GM12878 (cell line): ENCODE data around the gene MILR1. TPM values are rescaled to one million over a fixed set of nuclear protein-coding genes. Genes with fewer than 3 reads are reported as not detected.
A peak's percentile ranks its signal among the peaks of the same experiment; 100 is the strongest.

ENCODE experiments used
- ATAC-seq: fragments of 200-7000 bp; cut with Tn5 transposase; 3 replicates; pipeline ENCODE4 v1.9.1; 2020; ENCODE audit warnings: mild to moderate bottlenecking, moderate library complexity
- BruUV-seq: library from RNA; stranded (reverse); fragments of 400-500 nt; replicated peaks from 2 replicates; lab custom pipeline; 2021; lab: Mats Ljungman, UMichigan
- CTCF ChIA-PET: fragments of 300-600 bp; sonication (Branson Sonifier 250); formaldehyde crosslinking; extraction: SDS; loops from one replicate; lab custom pipeline; 2021; ENCODE audit warnings: inconsistent platforms; lab: Yijun Ruan, JAX
- POLR2A ChIA-PET: fragments of 350-600 bp; formaldehyde crosslinking; extraction: SDS; loops from one replicate; lab custom pipeline; 2021; ENCODE audit warnings: inconsistent platforms; lab: Charles Lee
- RAD21 ChIA-PET: fragments of 300-600 bp; sonication (Branson Sonifier 250); formaldehyde crosslinking; loops from one replicate; lab custom pipeline; 2023; ENCODE audit warnings: antibody characterized with exemption; ENCODE audit not compliant: unreplicated experiment; lab: Charles Lee
- SMC1A ChIA-PET: fragments of 300-600 bp; sonication (Branson Sonifier 250); formaldehyde crosslinking; loops from one replicate; lab custom pipeline; 2023; ENCODE audit not compliant: unreplicated experiment, uncharacterized antibody; lab: Charles Lee
- DNase-seq: peaks from one replicate; pipeline ENCODE4 v3.0.0-alpha.2; 2011; ENCODE audit warnings: low read depth, low spot score
- FAIRE-seq: peaks from 3 replicates; lab custom pipeline; 2011; peaks lifted over from hg19 to GRCh38; lab: Jason Lieb, UNC
- H2AFZ ChIP-seq: 2 replicates; pipeline ENCODE4 v1.6.0; 2011; ENCODE audit warnings: low read depth, low read length, control low read depth; ENCODE audit not compliant: control insufficient read depth
- H3K27ac ChIP-seq: 2 replicates; pipeline ENCODE4 v1.5.1; 2011; ENCODE audit warnings: control low read depth; ENCODE audit not compliant: control insufficient read depth, insufficient read depth
- H3K27me3 ChIP-seq, 2 experiments: replicated peaks in 1 of 2; 2 replicates each; pipeline versions ENCODE4 v1.6.0 to v1.6.1; 2011; ENCODE audit warnings: low read length in 1 of 2; ENCODE audit not compliant: control insufficient read depth in 2 of 2, insufficient read depth in 2 of 2
- H3K36me3 ChIP-seq, 2 experiments: 2 replicates each; pipeline ENCODE4 v1.5.1; 2011; ENCODE audit warnings: low read length in 1 of 2; ENCODE audit not compliant: control insufficient read depth in 2 of 2, insufficient read depth in 2 of 2
- H3K4me1 ChIP-seq: 2 replicates; pipeline ENCODE4 v1.6.1; 2011; ENCODE audit warnings: mild to moderate bottlenecking, low read length, moderate library complexity, mixed read lengths; ENCODE audit not compliant: control insufficient read depth, insufficient read depth
- H3K4me2 ChIP-seq: 2 replicates; pipeline ENCODE4 v1.6.0; 2011; ENCODE audit warnings: control low read depth; ENCODE audit not compliant: control insufficient read depth, insufficient read depth
- H3K4me3 ChIP-seq: fragments of 200-600 bp; sonication (generic); 2 replicates; pipeline ENCODE4 v1.5.1; 2016
- H3K79me2 ChIP-seq: 2 replicates; pipeline ENCODE4 v1.6.0; 2011; ENCODE audit warnings: low read length; ENCODE audit not compliant: control insufficient read depth, insufficient read depth
- H3K9ac ChIP-seq: 2 replicates; pipeline ENCODE4 v1.8.0; 2011; ENCODE audit warnings: low read length, control low read depth, mixed read lengths; ENCODE audit not compliant: control insufficient read depth, insufficient read depth
- H3K9me3 ChIP-seq: replicated peaks from 3 replicates; pipeline ENCODE4 v1.5.1; 2011; ENCODE audit warnings: mild to moderate bottlenecking, low read length; ENCODE audit not compliant: control insufficient read depth, insufficient read depth
- H4K20me1 ChIP-seq: 2 replicates; pipeline ENCODE4 v1.6.0; 2011; ENCODE audit not compliant: control insufficient read depth, insufficient read depth
- NFYB ChIP-seq: IDR thresholded peaks from 2 replicates; pipeline ENCODE4 v1.6.1; 2011; ENCODE audit warnings: low read depth, mild to moderate bottlenecking, low read length, improper control_type of control experiment, moderate library complexity; ENCODE audit not compliant: insufficient read depth
- SIN3A ChIP-seq: IDR thresholded peaks from 2 replicates; pipeline ENCODE4 v1.6.1; 2012; ENCODE audit warnings: low read depth, low read length, improper control_type of control experiment
- WGBS: methylation state at CpG from one replicate; pipeline ENCODE4 v1.1.6; 2016; ENCODE audit warnings: low lambda C conversion rate; ENCODE audit not compliant: insufficient replicate concordance, insufficient coverage; ENCODE audit errors: missing lambda C conversion rate; 5-methylcytosine and 5-hydroxymethylcytosine counted together
- in situ Hi-C: fragments of 300-500 bp; cut with MboI; formaldehyde crosslinking; loops from 9 replicates; pipeline ENCODE4 v1.14.3; 2018; ENCODE audit warnings: mixed read lengths
- intact Hi-C: fragments of 100-400 bp; cut with micrococcal nuclease; formaldehyde crosslinking; loops from one replicate; pipeline ENCODE4 v1.14.2; 2022; ENCODE audit not compliant: unreplicated experiment
- polyA plus RNA-seq, 11 experiments: library from polyadenylated mRNA; depleted of rRNA in 4 of 11; unstranded in 6 of 11; stranded (reverse) in 5 of 11; fragments of >200 nt; fragmentation: Nextera tagmentation in 4 of 11; fragmentation: Illumina TruSeq in 1 of 11; extraction: Ambion mirVana in 4 of 11; extraction: Trizol in 1 of 11; gene quantifications; 1 replicate in 1 of 11; 2 replicates in 10 of 11; pipeline versions ENCODE4 v1.2.1 to v1.2.3, GENCODE V29; 2011 to 2016; ENCODE audit warnings: inconsistent platforms in 2 of 11, missing spikeins in 2 of 11, low read depth in 1 of 11
- total RNA-seq, 4 experiments: library from RNA; depleted of rRNA in 3 of 4; stranded (reverse); fragments of >200 nt in 3 of 4; fragmentation: Illumina TruSeq in 1 of 4; extraction: Trizol in 1 of 4; gene quantifications; 2 replicates each; pipeline versions ENCODE4 v1.2.1 to v1.2.3, GENCODE V29; 2013 to 2021
- TF ChIP-seq, protein P1 (sequence below): IDR thresholded peaks from 2 replicates; pipeline ENCODE4 v1.6.1; 2011; ENCODE audit warnings: borderline replicate concordance, low read depth, mild to moderate bottlenecking, moderate library complexity, low read length; ENCODE audit not compliant: insufficient read depth, poor library complexity, severe bottlenecking
- TF ChIP-seq, protein P2 (sequence below): fragments of 450-650 bp; IDR thresholded peaks from 2 replicates; pipeline ENCODE4 v1.6.1; 2017; ENCODE audit warnings: mild to moderate bottlenecking

Gene MILR1
- total and polyA plus RNA-seq, 10 of the 15 experiments (the other 5 are each of a cell fraction or from before 2014, with no cell fraction given), result 2.0 to 47.2 (median 17.2) TPM

DNA sequence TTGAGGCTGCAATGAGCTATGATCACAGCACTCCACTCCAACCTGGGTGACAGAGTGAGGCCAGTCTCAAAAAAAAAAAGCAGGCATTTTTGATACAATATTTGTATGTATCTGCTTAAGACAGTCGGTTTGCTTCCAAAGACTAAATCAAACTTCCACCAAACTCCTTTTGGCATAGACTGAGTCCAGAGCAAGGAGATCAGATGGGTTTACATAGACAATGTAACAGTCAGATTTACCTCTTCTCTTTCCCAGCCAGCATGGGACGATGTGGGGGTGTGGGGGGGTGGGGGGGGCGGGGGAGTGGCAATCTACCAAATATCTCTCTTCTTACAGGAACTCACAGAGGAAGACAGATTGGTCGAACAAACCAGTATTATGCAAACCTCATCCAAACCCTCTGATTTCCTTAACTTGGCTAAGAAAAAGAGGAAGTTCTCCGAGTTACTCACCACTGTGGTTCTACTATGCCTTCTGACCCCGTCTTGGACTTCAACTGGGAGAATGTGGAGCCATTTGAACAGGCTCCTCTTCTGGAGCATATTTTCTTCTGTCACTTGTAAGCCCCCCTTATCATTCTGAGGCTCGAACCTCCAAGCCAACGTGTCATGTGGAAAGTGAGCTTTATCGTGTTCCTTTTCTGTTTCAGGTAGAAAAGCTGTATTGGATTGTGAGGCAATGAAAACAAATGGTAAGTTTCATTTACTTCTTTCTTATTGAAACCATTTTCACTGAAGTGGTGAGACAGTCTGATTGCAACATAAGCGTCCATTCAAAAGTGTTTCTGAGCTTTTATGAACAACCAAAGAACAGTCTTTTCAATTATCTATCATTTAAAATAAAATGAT lies at the start of gene MILR1 (continued):
- 0 out of 2 replicates have a peak, but pooled peaks have one; percentile 12 for TF ChIP-seq NFYB

DNA sequence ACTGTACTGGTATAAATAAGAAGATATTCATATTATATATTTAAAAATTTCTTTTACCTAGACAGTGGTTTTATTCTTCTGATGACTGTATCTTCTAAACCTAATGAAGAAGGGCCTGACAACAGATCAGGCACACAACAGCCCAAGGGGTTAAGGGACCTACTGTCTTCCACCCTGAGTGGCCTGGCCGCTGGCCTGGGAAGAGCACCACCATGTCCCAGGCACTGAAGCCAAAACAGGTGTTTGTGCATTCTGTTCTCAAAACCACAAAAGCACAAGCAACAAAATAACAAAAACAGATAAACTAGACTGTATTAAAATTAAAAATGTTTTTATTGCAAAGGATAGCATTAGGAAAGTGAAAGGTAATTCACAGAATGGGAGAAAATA lies 49.2 kb upstream of the MILR1 start:
- Histone ChIP-seq H3K36me3 (no peaks in the 10 kb centered on the region), H4K20me1 (no peaks in the 10 kb centered on the region), H3K4me1 (peaks cover 39% of the 10 kb centered on the region), H3K4me3 (no peak overlapping the region), H3K27ac (no peak overlapping the region), H3K4me2 (no peak overlapping the region), H3K9me3 (no peaks in the 10 kb centered on the region; the same call in 2 of the 3 replicates), H2AFZ (no peak overlapping the region), H3K9ac (no peak overlapping the region), H3K27me3 (no peaks in the 10 kb centered on the region), H3K79me2 (no peaks in the 10 kb centered on the region)
- FAIRE-seq, result no peak
- SMC1A ChIA-PET, result interaction anchor here (0.8 to 2.6 kb wide), 4 partner anchors 10 to 21 kb away, joined by 3 to 11 read pairs (median 5); no protein-coding TSS in a partner anchor
- BruUV-seq, result no TSS peak
- POLR2A ChIA-PET, result interaction anchor here (2.2 kb wide), 1 partner anchor 10 kb away, joined by 13 read pairs; no protein-coding TSS in a partner anchor
- RAD21 ChIA-PET, result interaction anchor here (1.0 to 1.7 kb wide), 2 partner anchors 9 to 20 kb away, joined by 3 to 4 read pairs; no protein-coding TSS in a partner anchor
- no peak for DNase-seq
- no peak for ATAC-seq
- TF ChIP-seq SIN3A, result no peak
- TF ChIP-seq, protein P1, sequence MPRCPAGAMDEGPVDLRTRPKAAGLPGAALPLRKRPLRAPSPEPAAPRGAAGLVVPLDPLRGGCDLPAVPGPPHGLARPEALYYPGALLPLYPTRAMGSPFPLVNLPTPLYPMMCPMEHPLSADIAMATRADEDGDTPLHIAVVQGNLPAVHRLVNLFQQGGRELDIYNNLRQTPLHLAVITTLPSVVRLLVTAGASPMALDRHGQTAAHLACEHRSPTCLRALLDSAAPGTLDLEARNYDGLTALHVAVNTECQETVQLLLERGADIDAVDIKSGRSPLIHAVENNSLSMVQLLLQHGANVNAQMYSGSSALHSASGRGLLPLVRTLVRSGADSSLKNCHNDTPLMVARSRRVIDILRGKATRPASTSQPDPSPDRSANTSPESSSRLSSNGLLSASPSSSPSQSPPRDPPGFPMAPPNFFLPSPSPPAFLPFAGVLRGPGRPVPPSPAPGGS, result no peak
- TF ChIP-seq, protein P2, sequence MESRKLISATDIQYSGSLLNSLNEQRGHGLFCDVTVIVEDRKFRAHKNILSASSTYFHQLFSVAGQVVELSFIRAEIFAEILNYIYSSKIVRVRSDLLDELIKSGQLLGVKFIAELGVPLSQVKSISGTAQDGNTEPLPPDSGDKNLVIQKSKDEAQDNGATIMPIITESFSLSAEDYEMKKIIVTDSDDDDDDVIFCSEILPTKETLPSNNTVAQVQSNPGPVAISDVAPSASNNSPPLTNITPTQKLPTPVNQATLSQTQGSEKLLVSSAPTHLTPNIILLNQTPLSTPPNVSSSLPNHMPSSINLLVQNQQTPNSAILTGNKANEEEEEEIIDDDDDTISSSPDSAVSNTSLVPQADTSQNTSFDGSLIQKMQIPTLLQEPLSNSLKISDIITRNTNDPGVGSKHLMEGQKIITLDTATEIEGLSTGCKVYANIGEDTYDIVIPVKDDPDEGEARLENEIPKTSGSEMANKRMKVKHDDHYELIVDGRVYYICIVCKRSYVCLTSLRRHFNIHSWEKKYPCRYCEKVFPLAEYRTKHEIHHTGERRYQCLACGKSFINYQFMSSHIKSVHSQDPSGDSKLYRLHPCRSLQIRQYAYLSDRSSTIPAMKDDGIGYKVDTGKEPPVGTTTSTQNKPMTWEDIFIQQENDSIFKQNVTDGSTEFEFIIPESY, result no peak
- 44% methylated on average over 1 of the region's 1 CpG for WGBS
- CTCF ChIA-PET, result interaction anchor here (1.3 kb wide), 1 partner anchor 17 kb away, joined by 3 read pairs; no protein-coding TSS in a partner anchor
- intact Hi-C loops, result no loop called here
- in situ Hi-C loops, result no loop called here
